Stimulated activated CD8-positive, alpha-beta memory T cell treated with anti-CD3 and anti-CD28 coated beads, Interleukin-2, amount 100 ng/mL, for 1 hour (primary cell): ENCODE measurements around the gene LRP1B.
"Not testable (repeated sequence)": the region's sequence is repeated elsewhere in the genome, so short reads cannot be mapped to it uniquely, and the experiment has no call there.

ENCODE experiments used
- DNase-seq, 2 donors: peaks; one replicate each; pipeline ENCODE4 v3.0.0-alpha.2; 2020; ENCODE audit warnings: low read depth in 2 of 2

Gene LRP1B

DNA sequence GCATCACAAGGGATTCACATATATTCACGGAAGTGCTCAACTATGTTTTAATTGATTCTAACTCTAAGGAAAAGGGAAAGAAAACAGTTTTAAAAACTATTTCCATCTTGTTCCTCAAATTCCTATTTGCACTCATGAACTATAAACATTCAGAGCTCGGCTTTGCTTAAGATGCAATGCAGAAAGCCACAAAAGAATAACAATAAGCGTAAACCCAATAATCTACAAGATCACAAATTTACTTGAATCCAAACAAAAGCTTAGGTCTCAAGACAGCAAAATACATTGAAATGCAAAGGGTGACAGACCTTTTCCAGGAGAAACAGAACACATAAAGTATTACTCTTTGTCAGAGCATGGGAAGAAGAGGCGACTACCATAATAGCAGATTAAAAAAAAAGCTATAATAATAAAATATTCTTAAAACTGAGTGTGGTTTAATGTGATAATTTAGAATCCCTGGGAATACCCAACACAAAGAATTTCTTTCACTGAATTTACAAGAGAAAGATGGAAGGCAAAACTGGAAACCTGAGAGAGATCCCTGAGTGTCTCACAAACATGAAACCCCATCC is 1094.9 kb downstream of the LRP1B start:
- DNase-seq, result no peak

- no peak for DNase-seq
These were observed 1101.3 kb downstream of the LRP1B start for GRCh38 chr2:141029428-141030078.

- no peak for DNase-seq
These were observed 1103.6 kb downstream of the LRP1B start for GRCh38 chr2:141027221-141027620.

GRCh38 chr2:141021611-141022010 is 1109.2 kb downstream of the LRP1B start:
- DNase-seq, result no peak

DNA sequence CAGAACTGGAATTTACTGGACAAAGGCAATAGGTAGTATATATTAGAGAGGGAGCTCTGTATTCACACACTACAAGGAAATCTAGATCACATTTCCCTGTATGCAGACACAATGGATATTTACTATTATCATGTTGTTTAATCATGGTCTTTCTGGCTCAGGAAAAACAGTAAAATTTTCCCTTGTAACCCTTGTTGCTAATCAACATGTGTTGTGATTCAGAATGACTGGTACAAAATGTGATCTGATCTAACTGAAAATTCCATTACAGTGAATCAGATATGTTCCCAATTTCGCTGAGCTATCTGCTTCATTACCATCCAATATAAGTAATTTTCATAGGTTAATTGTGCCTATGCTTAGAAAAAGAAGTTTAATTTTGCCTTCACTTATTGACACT is 1109.7 kb downstream of the LRP1B start:
- DNase-seq, result no peak

- no peak for DNase-seq
These were observed 1110.5 kb downstream of the LRP1B start for GRCh38 chr2:141020346-141020745.

DNA sequence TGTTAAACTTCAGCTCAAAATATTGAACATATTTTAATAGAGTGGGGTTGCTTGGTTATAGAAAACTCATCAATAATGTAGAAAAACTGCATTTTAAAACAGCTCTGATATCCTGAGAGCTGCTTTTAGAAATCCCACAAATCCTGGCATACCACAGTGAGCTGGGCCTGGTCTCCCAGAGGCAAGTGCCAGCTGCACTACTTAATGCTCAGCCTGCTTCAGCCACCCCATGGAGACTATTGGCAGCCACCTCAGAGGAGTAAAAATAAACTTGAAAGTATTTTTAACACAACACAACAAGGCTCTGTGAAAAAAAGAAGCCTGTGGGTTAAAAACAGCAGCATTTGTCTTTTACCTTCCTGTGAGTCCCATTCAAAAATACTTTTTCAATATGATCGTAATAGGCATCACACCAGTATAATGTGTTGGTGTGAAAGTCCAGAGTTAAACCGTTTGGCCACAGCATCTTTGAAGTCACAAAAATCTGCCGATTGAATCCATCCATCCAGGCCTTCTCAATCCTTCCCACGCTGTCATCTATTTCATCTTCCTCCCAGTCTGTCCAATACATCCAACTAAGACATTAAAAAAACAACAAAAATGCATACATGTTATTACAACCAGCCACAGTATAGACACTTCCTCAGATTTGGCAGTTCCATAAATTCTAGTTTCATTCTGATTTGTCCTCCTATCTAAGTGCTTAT is 1115.3 kb downstream of the LRP1B start:
- DNase-seq, result no peak

- DNase-seq, result no peak
These were observed 1126.7 kb downstream of the LRP1B start for GRCh38 chr2:141003967-141004657.

DNA sequence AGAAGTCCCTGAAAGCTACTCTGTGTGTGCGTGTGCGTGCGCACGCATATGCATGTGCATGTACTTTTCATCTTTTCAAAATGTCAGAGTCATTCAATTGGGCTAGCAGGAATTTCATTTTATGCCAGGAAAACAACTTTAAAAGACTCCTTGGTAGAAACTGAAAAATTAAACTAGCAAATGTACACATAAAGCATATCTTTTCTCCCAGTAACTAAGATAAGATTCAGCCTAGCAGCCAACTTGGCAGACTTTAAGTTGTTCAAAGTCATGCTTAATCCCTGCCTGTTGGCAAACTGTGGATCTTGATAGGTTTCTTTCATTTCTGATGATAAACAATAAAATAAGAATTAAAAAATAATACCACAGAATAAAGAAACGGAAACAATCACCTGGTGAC is 1129.1 kb downstream of the LRP1B start:
- no peak for DNase-seq

DNA sequence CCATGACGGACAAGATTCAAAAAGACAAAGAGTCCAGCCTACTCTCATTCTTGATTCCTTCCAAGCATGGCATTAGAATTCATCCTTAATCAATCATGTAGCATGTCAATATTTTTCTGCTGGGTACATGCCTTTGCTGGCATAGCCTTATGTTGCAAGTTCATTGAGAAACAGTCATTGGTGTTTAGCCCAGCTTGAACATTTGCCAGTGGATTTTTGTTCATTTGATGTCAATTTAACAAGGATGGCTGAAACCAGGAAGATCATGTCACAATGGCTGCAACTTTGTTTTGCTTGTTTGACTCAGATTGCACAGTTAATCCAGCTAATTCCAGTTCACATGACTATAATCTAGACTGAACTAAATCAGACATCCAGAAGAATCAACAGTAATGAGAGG is 1132.2 kb downstream of the LRP1B start:
- no peak for DNase-seq

GRCh38 chr2:140998017-140998416 is 1132.8 kb downstream of the LRP1B start:
- DNase-seq, result no peak

GRCh38 chr2:140994856-140995255 is 1136.0 kb downstream of the LRP1B start:
- DNase-seq, result no peak

GRCh38 chr2:140990416-140990815 is 1140.4 kb downstream of the LRP1B start:
- no peak for DNase-seq

DNA sequence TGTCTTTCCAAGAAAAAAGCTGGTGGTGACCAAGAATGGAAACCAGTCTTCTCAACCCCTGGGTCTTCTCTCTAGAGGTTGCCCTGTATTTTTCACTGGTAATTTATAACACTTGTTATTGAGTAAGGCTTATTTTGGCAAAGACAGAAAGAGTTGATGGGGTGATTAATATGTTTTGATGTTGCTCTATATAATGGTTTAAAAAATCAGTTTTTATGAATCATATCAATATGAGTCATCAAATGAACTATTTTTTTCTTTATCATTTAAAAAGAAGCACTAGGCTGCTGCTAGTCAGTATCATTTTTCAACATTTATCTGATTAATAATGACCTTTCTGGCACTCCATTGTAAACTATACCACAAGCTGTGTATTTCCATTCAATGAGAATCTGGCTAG is 1142.2 kb downstream of the LRP1B start:
- DNase-seq, result no peak

- no peak for DNase-seq
These were observed 1144.4 kb downstream of the LRP1B start for GRCh38 chr2:140986456-140986855.

- DNase-seq, result no peak
These were observed 1155.6 kb downstream of the LRP1B start for GRCh38 chr2:140975237-140975636.

GRCh38 chr2:140972724-140973123 is 1158.1 kb downstream of the LRP1B start:
- DNase-seq, result no peak

DNA sequence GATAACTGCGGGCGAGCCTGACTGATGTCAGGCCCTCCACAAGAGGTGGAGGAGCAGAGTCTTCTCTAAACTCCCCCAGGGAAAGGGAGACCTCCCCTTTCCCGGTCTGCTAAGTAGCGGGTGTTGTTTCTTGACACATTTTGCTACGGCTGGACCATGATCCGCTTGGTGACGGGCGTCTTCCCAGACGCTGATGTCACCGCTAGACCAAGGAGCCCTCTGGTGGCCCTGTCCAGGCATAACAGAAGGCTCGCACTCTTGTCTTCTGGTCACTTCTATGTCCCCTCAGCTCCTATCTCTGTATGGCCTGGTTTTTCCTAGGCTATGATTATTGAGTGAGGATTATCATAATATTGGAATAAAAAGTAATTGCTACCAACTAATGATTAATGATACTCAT is 1166.5 kb downstream of the LRP1B start:
- not testable (repeated sequence) for DNase-seq

GRCh38 chr2:140949932-140950331 is 1180.9 kb downstream of the LRP1B start:
- no peak for DNase-seq

DNA sequence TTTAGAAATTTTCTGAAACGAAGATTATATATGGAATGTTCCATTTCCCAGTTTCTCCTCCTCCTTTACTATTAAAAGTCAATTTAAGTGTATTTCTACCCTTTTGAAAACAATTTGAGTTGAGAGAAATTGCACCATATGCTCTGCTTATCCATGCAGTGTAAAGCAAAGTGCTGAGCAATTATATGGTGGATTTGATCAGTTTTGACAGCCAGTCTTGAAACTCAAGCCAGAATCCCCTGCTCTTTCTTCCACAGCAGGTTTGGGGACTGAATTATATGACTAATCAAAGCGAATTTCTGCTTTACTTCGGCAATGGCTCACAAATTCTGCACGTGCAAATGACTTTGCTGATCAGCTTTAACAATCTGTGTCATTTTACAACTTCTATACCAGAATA is 1183.6 kb downstream of the LRP1B start:
- DNase-seq, result no peak

GRCh38 chr2:140943867-140944266 is 1186.9 kb downstream of the LRP1B start:
- no peak for DNase-seq

GRCh38 chr2:140942284-140942683 is 1188.5 kb downstream of the LRP1B start:
- no peak for DNase-seq

- DNase-seq, result no peak
These were observed 1201.0 kb downstream of the LRP1B start for GRCh38 chr2:140929849-140930248.
